GM10248 (cell line): Measurements from ENCODE around the gene UBE2D4.

Experiments used
- CTCF ChIA-PET: fragments of 300-600 bp; sonication (Branson Sonifier 250); formaldehyde crosslinking; extraction: SDS; loops from one replicate; lab custom pipeline; 2021; ENCODE audit warnings: antibody characterized with exemption; lab: Yijun Ruan, JAX
- POLR2A ChIA-PET: fragments of 350-650 bp; sonication (Branson Sonifier 250); formaldehyde crosslinking; extraction: SDS; loops from one replicate; lab custom pipeline; 2020; ENCODE audit warnings: antibody characterized with exemption; lab: Yijun Ruan, JAX
- DNase-seq: peaks from one replicate; pipeline ENCODE4 v3.0.0; 2012; ENCODE audit errors: extremely low spot score
- CTCF ChIP-seq: IDR thresholded peaks from 2 replicates; pipeline ENCODE4 v1.5.1; 2012; ENCODE audit warnings: mild to moderate bottlenecking, low read depth; ENCODE audit errors: extremely low read depth, missing control alignments, control extremely low read depth

UBE2D4 gene

DNA sequence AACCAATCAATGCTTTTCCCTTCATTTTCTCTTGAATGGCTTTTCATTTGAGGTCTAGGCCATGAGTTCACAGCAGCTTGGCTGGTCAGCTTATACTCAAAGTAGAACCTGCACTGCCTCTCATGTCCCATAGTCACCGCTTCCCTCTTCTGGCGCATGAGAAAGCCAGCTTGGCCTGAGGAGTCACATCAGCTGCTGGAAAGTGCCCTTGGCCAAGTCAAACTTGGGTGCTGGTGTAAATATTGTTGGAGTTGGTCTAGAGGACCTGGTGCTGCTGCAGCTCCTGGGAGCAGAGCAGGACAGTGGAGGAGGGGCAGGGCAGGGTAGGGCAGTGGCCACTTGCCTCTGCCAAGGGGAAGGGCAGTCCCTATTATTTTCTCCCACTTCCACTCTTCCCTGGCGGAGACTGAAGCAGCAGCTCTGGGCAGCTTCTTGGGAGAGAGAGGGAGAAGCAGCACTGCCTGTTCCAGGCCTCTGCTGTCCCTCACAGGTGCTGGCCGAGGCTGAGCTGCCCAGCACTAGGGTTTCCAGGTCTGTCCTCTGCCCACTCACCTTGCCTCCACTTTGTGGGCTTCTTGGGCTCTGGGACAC is 12.8 kb downstream of the UBE2D4 start:
- POLR2A ChIA-PET: no interaction called here
- no peak for TF ChIP-seq CTCF
- CTCF ChIA-PET: interaction anchor here (1.0 to 1.3 kb wide), 2 partner anchors 9 to 54 kb away, joined by 3 read pairs; no protein-coding TSS in a partner anchor
- DNase-seq: no peak

DNA sequence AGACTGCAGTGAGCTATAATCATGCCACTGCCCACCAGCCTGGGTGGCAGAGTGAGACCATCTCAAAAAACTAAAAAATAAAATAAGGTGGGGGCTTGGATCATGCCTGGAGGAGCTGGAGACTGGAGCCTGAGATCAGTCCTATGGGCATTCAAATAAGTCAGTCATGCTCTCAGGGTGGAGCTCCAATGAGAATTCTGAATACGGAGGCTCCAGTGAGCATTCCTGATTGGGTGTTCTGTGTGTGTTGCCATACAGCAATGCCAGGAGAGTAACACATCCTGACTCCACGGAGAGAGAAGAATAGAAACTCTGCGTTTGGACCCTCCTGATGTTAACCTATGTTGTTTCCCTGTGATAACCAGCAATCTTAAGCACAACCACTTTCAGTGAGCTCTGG is 16.0 kb downstream of the UBE2D4 start:
- no peak for TF ChIP-seq CTCF
- DNase-seq: no peak
- CTCF ChIA-PET: interaction anchor here (1.3 to 1.5 kb wide), 3 partner anchors 15 to 104 kb away, joined by 3 to 4 read pairs (median 3); no protein-coding TSS in a partner anchor
- POLR2A ChIA-PET: no interaction called here

GRCh38 chr7:43942997-43943396 is 16.8 kb downstream of the UBE2D4 start:
- no peak for DNase-seq
- no peak for TF ChIP-seq CTCF
- POLR2A ChIA-PET: no interaction called here
- CTCF ChIA-PET: interaction anchor here (0.8 to 1.5 kb wide), 4 partner anchors 9 to 105 kb away, joined by 3 to 4 read pairs (median 3); no protein-coding TSS in a partner anchor

DNA sequence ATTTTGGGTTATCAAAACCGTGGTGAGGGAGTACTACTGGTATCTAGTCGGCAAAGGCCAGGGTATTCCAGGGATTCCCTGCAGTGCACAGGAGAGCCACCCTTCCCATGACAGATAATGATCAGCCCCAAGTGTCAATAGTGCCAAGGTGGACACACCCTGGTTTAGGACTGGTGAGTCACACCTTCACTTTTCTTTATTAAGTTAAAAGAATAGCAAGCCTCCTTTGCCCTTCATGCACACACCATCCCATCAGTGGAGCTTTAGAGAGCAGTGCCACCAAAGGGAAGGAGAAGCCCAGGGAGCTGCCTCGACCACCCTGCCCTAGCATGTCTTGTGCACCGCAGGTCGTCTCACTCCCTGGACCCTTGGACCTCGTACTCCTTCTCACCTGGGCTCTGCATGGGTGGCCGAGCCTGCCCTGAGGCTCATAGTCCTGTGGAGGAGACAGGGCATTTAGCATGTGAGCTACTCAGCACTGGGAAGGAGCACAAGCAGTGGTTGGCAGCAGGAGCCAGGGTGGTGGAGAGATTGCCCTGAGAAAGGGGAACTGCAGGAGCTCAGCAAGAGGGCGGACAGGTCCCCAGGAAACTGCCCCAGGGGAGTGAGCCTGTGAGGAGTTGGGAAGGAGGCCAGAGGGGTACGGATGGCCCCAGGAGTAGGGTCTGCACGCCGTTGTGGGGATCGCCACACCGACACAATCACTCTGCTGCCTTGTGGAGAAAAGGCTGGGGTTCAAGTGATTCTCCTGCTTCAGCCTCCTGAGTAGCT is 17.4 kb downstream of the UBE2D4 start:
- no peak for DNase-seq
- ChIA-PET CTCF (interaction anchor here (0.8 to 1.5 kb wide), 7 partner anchors 9 to 106 kb away, joined by 3 to 4 read pairs (median 3); no protein-coding TSS in a partner anchor), POLR2A (no interaction called here)
- no peak for TF ChIP-seq CTCF

DNA sequence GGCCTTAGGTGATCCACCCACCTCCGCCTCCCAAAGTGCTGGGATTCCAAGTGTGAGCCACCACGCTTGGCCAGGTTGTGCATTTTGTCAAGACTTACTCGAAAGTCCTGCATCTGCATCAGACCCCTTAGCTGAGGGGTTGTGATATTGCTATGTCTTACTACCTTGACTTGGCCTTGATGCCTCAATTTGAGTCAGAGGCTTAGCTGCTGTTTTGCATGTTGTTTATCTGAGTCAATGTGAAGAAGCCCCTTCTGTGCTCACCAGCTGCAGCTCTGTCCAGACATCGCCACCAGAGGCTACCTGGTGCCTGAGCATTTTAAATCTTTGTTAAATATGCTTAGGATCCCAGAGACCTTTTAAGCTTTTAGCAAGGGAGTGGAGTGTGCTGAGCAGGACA is 18.1 kb downstream of the UBE2D4 start:
- POLR2A ChIA-PET: no interaction called here
- no peak for TF ChIP-seq CTCF
- CTCF ChIA-PET: interaction anchor here (0.9 to 1.2 kb wide), 4 partner anchors 9 to 105 kb away, joined by 3 read pairs; no protein-coding TSS in a partner anchor
- DNase-seq: no peak

GRCh38 chr7:43952028-43952427 is 25.8 kb downstream of the UBE2D4 start:
- no peak for DNase-seq
- no peak for TF ChIP-seq CTCF
- ChIA-PET POLR2A (no interaction called here), CTCF (interaction anchor here (1.0 kb wide), 1 partner anchor 57 kb away, joined by 3 read pairs; no protein-coding TSS in a partner anchor)
